DND-41 (cell line): ENCODE data around the gene STMN3.

Experiments used
- ATAC-seq: fragments of 200-7000 bp; cut with Tn5 transposase; 3 replicates; pipeline ENCODE4 v1.9.1; 2021; ENCODE audit warnings: low read depth; ENCODE audit not compliant: insufficient read depth
- DNase-seq: peaks from one replicate; pipeline ENCODE4 v3.0.0-alpha.2; 2020
- H2AFZ ChIP-seq: 2 replicates; pipeline ENCODE4 v1.6.0; 2012; ENCODE audit warnings: low read depth, low read length
- H3K27ac ChIP-seq: 2 replicates; pipeline ENCODE4 v1.5.1; 2012; ENCODE audit warnings: low read length, inconsistent platforms
- H3K27me3 ChIP-seq: fragments of 200-600 bp; sonication (generic); 2 replicates; pipeline ENCODE4 v1.6.0; 2012; ENCODE audit warnings: low read length, mild to moderate bottlenecking, inconsistent platforms; ENCODE audit not compliant: insufficient read depth, poor library complexity
- H3K36me3 ChIP-seq: 2 replicates; pipeline ENCODE4 v1.5.1; 2012; ENCODE audit warnings: low read length, inconsistent platforms; ENCODE audit not compliant: insufficient read depth
- H3K4me1 ChIP-seq: 2 replicates; pipeline ENCODE4 v1.5.1; 2012; ENCODE audit warnings: mild to moderate bottlenecking, low read length; ENCODE audit not compliant: insufficient read depth
- H3K4me2 ChIP-seq: 2 replicates; pipeline ENCODE4 v1.6.0; 2012; ENCODE audit warnings: mild to moderate bottlenecking, moderate library complexity, low read length, inconsistent platforms; ENCODE audit not compliant: insufficient read depth
- H3K4me3 ChIP-seq, 2 experiments: fragments of 200-600 bp in 1 of 2; shearing (Covaris generic) in 1 of 2; 2 replicates each; pipeline ENCODE4 v1.5.1; 2012 to 2016; ENCODE audit warnings: inconsistent platforms in 2 of 2, low read length in 2 of 2, mild to moderate bottlenecking in 2 of 2, low read depth in 1 of 2, moderate library complexity in 1 of 2
- H3K79me2 ChIP-seq: 2 replicates; pipeline ENCODE4 v1.6.0; 2012; ENCODE audit warnings: low read length, inconsistent platforms; ENCODE audit not compliant: insufficient read depth
- H3K9ac ChIP-seq: 2 replicates; pipeline ENCODE4 v1.6.0; 2012; ENCODE audit warnings: low read depth, mild to moderate bottlenecking, inconsistent platforms, low read length, moderate library complexity
- H3K9me3 ChIP-seq: 2 replicates; pipeline ENCODE4 v1.5.1; 2012; ENCODE audit warnings: low read length, moderate library complexity, mild to moderate bottlenecking, inconsistent platforms; ENCODE audit not compliant: insufficient read depth, severe bottlenecking
- H4K20me1 ChIP-seq: 2 replicates; pipeline ENCODE4 v1.6.0; 2012; ENCODE audit warnings: low read length; ENCODE audit not compliant: insufficient read depth
- EZH2 ChIP-seq: IDR thresholded peaks from 3 replicates; pipeline ENCODE4 v1.6.1; 2012; ENCODE audit warnings: borderline replicate concordance, low read depth, mild to moderate bottlenecking, moderate library complexity, low read length, inconsistent platforms; ENCODE audit not compliant: severe bottlenecking
- TF ChIP-seq, protein P1 (sequence below): IDR thresholded peaks from 2 replicates; pipeline ENCODE4 v1.5.1; 2012; ENCODE audit warnings: borderline replicate concordance, low read length, moderate library complexity, mild to moderate bottlenecking; ENCODE audit not compliant: poor library complexity, severe bottlenecking; ENCODE audit errors: extremely low read depth

Gene STMN3

DNA sequence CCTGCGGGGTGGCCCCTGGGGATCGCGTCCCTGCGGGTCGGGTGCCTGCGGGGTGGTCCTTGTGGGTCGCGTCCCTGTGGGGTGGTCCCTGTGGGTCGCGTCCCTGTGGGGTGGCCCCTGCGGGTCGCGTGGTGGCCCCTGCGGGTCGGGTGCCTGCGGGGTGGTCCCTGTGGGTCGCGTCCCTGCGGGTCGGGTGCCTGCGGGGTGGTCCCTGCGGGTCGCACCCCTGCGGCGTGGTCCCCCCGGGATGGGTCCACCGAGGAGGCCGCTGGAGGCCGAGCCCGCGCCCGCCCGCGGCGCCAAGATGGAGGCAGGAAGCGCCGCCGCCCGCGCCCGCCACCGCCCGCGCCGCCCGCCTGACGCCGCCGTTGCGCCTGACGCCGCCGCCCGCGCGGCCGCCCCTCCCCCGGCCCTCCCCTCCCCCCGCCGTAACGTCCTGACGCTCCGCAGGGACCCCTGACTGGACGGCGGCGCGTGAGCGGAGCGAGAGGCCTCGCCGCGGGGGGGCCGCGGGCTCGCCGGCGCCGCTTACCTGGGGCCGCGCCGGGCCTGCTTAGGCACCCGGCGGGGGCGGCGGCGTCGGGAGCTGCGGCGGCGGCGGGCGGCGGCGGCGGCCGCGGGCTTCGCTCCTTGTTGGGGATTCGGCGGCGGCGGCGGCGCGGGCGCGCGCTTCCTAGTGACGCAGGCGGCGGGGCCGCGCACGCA is 26.6 kb downstream of the STMN3 start, which contains the start of gene GMEB2:
GMEB2 (minus strand) TSS at position 678 of the 705 bp plus-strand sequence. CDS start 7,704 bp downstream, outside the sequence.
- Histone ChIP-seq H3K4me2 (peak within 1 kb of the TSS; percentile 98), H3K79me2 (peaks cover 69% of the 10 kb centered on the region), H3K9me3 (no peaks in the 10 kb centered on the region), H3K9ac (peak within 1 kb of the TSS; percentile 99), H3K27me3 (no peaks in the 10 kb centered on the region), H3K36me3 (peaks cover 19% of the 10 kb centered on the region; the same call in 1 of the 2 replicates), H3K4me1 (peaks cover 43% of the 10 kb centered on the region), H3K27ac (peak within 1 kb of the TSS; percentile 99), H2AFZ (peak within 1 kb of the TSS; percentile 99), H3K4me3 (peak within 1 kb of the TSS; percentile 100), H4K20me1 (peaks cover 9% of the 10 kb centered on the region; the same call in 1 of the 2 replicates)
- DNase-seq (peak; percentile 82), ATAC-seq (peak; percentile 42)
- TF ChIP-seq, protein P1, sequence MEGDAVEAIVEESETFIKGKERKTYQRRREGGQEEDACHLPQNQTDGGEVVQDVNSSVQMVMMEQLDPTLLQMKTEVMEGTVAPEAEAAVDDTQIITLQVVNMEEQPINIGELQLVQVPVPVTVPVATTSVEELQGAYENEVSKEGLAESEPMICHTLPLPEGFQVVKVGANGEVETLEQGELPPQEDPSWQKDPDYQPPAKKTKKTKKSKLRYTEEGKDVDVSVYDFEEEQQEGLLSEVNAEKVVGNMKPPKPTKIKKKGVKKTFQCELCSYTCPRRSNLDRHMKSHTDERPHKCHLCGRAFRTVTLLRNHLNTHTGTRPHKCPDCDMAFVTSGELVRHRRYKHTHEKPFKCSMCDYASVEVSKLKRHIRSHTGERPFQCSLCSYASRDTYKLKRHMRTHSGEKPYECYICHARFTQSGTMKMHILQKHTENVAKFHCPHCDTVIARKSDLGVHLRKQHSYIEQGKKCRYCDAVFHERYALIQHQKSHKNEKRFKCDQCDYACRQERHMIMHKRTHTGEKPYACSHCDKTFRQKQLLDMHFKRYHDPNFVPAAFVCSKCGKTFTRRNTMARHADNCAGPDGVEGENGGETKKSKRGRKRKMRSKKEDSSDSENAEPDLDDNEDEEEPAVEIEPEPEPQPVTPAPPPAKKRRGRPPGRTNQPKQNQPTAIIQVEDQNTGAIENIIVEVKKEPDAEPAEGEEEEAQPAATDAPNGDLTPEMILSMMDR = no peak
- TF ChIP-seq EZH2 = no peak

DNA sequence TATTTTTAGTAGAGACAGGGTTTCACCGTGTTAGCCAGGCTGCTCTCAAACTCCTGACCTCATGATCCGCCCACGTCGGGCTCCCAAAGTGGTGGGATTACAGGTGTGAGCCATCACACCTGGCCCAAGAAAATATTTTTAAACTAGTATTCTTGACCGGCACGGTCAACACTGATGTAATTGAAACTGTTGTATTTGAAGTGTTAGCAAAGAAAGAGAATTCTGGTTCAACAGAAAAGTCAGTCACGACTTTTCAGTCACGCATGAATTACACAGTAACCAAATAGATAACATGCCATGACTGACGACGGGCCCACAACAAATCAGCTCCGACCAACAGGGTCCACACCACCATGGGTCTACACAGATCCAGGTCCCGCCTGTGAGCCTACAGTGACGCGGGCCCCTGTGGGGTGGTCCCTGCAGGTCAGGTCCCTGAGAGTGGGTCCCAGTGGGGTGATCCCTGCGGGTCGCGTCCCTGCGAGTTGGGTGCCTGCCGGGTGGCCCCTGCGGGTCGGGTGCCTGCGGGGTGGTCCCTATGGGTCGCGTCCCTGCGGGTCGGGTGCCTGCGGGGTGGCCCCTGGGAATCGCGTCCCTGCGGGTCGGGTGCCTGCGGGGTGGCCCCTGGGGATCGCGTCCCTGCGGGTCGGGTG is 27.3 kb downstream of the STMN3 start:
- H3K27me3 ChIP-seq = no peaks in the 10 kb centered on the region
- no peak for TF ChIP-seq EZH2
- TF ChIP-seq, protein P1 = no peak
- peak overlapping the region; percentile 93 for H3K27ac ChIP-seq
- peaks cover 14% of the 10 kb centered on the region for H4K20me1 ChIP-seq
- H3K9me3 ChIP-seq = no peaks in the 10 kb centered on the region
- peaks cover 43% of the 10 kb centered on the region for H3K4me1 ChIP-seq
- peak overlapping the region; percentile 99 for H3K9ac ChIP-seq
- H3K79me2 ChIP-seq = peaks cover 75% of the 10 kb centered on the region
- DNase-seq = peak; percentile 42
- H3K4me2 ChIP-seq = peak overlapping the region; percentile 98
- H2AFZ ChIP-seq = peak overlapping the region; percentile 82
- ATAC-seq = no peak
- peaks cover 20% of the 10 kb centered on the region; the same call in 1 of the 2 replicates for H3K36me3 ChIP-seq
- peak overlapping the region; percentile 82 to 100 for H3K4me3 ChIP-seq

DNA sequence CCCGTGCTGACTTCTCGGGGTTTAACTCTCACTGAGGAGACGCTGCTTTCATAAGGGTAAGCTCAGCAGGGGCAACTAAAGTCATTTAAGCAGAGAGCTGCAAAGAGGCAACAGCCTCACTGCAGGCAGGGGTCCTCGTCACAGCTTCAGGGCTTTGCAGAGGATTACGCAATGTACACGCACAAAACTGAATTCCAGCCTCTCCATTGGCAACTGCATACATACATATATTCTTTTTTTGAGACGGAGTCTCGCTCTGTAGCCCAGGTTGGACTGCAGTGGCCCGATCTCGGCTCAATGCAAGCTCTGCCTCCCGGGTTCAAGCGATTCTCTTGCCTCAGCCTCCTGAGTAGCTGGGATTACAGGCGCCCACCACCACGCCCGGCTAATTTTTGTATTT is 28.7 kb downstream of the STMN3 start:
- H3K9ac ChIP-seq = 0 out of 2 replicates have a peak overlapping the region, but pooled peaks have one; percentile 12
- DNase-seq = peak; percentile 29

More for the DNA sequence above, 28.7 kb downstream of the STMN3 start:
- no peak for ATAC-seq
- peak overlapping the region; percentile 98; the same call in 1 of the 2 replicates for H3K4me2 ChIP-seq
- no peaks in the 10 kb centered on the region for H3K9me3 ChIP-seq
- H2AFZ ChIP-seq = no peak overlapping the region
- H3K4me1 ChIP-seq = peaks cover 41% of the 10 kb centered on the region
- H3K27ac ChIP-seq = no peak overlapping the region
- peaks cover 32% of the 10 kb centered on the region for H3K36me3 ChIP-seq
- H3K4me3 ChIP-seq = no peak overlapping the region
- no peaks in the 10 kb centered on the region for H3K27me3 ChIP-seq
- peaks cover 89% of the 10 kb centered on the region for H3K79me2 ChIP-seq
- no peak for TF ChIP-seq EZH2
- TF ChIP-seq, protein P1 = peak; percentile 49
- H4K20me1 ChIP-seq = peaks cover 25% of the 10 kb centered on the region
